DOHH2 (cell line): ENCODE measurements around the gene FAM83F.

Source experiments
- H3F3A ChIP-seq: fragments of 200-600 bp; sonication (generic), shearing (Covaris generic); 2 replicates; pipeline ENCODE4 v1.6.0; 2016; ENCODE audit warnings: antibody characterized with exemption, mild to moderate bottlenecking; ENCODE audit not compliant: control insufficient read depth, insufficient read depth
- H3K27ac ChIP-seq: fragments of 200-600 bp; sonication (generic); 2 replicates; pipeline ENCODE4 v1.5.1; 2014; ENCODE audit warnings: low read depth, mild to moderate bottlenecking, low read length, moderate library complexity
- H3K27me3 ChIP-seq: fragments of 200-600 bp; sonication (generic); 2 replicates; pipeline ENCODE4 v1.6.1; 2014; ENCODE audit warnings: mild to moderate bottlenecking, low read length, mixed read lengths; ENCODE audit not compliant: control insufficient read depth
- H3K36me3 ChIP-seq: fragments of 200-600 bp; sonication (generic); 2 replicates; pipeline ENCODE4 v1.6.1; 2014; ENCODE audit warnings: mild to moderate bottlenecking, low read length, moderate library complexity, mixed read lengths; ENCODE audit not compliant: control insufficient read depth
- H3K4me1 ChIP-seq: fragments of 200-600 bp; sonication (generic); 2 replicates; pipeline ENCODE4 v1.6.1; 2014; ENCODE audit warnings: mild to moderate bottlenecking, low read length, mixed read lengths; ENCODE audit not compliant: control insufficient read depth
- H3K4me2 ChIP-seq: fragments of 200-600 bp; sonication (generic); 2 replicates; pipeline ENCODE4 v1.6.0; 2014; ENCODE audit warnings: mild to moderate bottlenecking, low read length, moderate library complexity
- H3K4me3 ChIP-seq: fragments of 200-600 bp; sonication (generic); 2 replicates; pipeline ENCODE4 v1.5.1; 2014; ENCODE audit warnings: mild to moderate bottlenecking, low read length, mixed read lengths
- H3K79me2 ChIP-seq: fragments of 200-600 bp; sonication (generic); 2 replicates; pipeline ENCODE4 v1.6.1; 2014; ENCODE audit warnings: mild to moderate bottlenecking, low read length, mixed read lengths; ENCODE audit not compliant: control insufficient read depth
- H3K9me2 ChIP-seq: fragments of 200-600 bp; sonication (generic); replicated peaks from 2 replicates; pipeline ENCODE4 v1.6.1; 2014; ENCODE audit warnings: mild to moderate bottlenecking, low read length, mixed read lengths; ENCODE audit not compliant: control insufficient read depth
- H3K9me3 ChIP-seq: fragments of 200-600 bp; sonication (generic); 2 replicates; pipeline ENCODE4 v1.6.1; 2014; ENCODE audit warnings: antibody characterized with exemption, low read length, mixed read lengths; ENCODE audit not compliant: control insufficient read depth, insufficient read depth
- H4K20me1 ChIP-seq: fragments of 200-600 bp; sonication (generic); 2 replicates; pipeline ENCODE4 v1.6.0; 2014; ENCODE audit warnings: low read depth, mild to moderate bottlenecking, antibody characterized with exemption, low read length, moderate library complexity; ENCODE audit not compliant: control insufficient read depth, insufficient read depth
- CTCF ChIP-seq: fragments of 200-600 bp; sonication (generic); IDR thresholded peaks from one replicate; pipeline ENCODE4 v1.5.1; 2014; ENCODE audit warnings: antibody characterized with exemption, mild to moderate bottlenecking, low read depth, low read length; ENCODE audit not compliant: poor library complexity, severe bottlenecking
- EZH2phosphoT487 ChIP-seq: fragments of 200-600 bp; sonication (generic); IDR thresholded peaks from 2 replicates; pipeline ENCODE4 v1.6.1; 2017; ENCODE audit warnings: borderline replicate concordance, mild to moderate bottlenecking, antibody characterized with exemption, low read length, moderate library complexity, mixed read lengths

FAM83F gene

DNA sequence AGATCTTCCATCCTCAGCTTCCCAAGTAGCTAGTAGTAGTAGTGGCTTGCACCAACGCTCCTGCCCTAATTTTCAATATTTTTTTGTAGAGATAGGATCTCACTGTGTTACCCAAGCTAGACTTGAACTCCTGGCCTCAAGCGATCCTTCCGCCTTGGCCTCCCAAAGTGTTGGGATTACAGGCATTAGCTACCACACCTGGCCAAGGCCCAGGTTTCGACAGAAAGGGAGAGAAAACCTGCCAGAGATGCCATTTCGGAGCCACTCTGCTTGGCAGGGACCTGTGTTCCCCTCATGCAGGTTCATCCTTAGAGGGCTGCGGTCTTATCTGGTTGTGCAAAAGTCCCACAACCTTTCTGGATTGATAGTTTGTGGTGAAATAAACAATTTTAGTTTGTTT, 41.4 kb downstream of the FAM83F start:
- no peaks in the 10 kb centered on the region for H3K79me2 ChIP-seq
- H4K20me1 ChIP-seq, result no peaks in the 10 kb centered on the region
- H3K36me3 ChIP-seq, result no peaks in the 10 kb centered on the region
- H3K27me3 ChIP-seq, result peaks cover 36% of the 10 kb centered on the region; the same call in 1 of the 2 replicates
- no peak overlapping the region for H3K27ac ChIP-seq
- H3K4me3 ChIP-seq, result no peak overlapping the region
- no peaks in the 10 kb centered on the region for H3K9me3 ChIP-seq
- no peak overlapping the region for H3K4me2 ChIP-seq
- H3K9me2 ChIP-seq, result no peaks in the 10 kb centered on the region
- no peaks in the 10 kb centered on the region for H3K4me1 ChIP-seq
- TF ChIP-seq CTCF (no peak), EZH2phosphoT487 (no peak)
- no peaks in the 10 kb centered on the region for H3F3A ChIP-seq

DNA sequence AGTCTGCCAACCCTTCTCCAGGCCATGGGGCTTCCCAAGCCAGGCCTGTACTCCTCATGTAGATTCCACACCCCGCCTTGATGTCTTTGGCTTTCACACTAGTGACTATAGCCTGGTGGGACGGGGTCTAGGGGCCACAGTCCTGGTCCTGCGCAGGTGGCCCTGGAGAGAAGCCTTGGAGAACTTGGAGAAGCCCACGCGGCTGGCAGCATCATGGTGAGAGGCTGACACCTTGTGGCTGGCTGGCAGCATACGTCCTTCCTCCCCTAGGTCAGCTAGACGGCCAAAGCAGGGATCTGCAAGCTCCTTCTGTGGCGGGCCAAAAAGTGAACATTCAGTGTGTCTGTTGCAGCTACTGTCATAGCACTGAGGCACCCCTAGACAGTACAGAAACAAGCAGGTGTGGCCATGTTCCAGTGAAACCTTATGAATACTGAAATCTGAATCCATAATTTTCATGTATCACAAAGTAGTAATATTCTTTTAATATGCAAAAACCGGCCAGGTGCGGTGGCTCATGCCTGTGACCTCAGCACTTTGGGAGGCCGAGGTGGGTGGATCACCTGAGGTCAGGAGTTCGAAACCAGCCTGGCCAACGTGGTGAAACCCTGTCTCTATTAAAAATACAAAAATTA, 42.0 kb downstream of the FAM83F start:
- H3K4me1 ChIP-seq, result no peaks in the 10 kb centered on the region
- peaks cover 36% of the 10 kb centered on the region; the same call in 1 of the 2 replicates for H3K27me3 ChIP-seq
- TF ChIP-seq EZH2phosphoT487 (no peak), CTCF (peak; percentile 81)
- H3F3A ChIP-seq, result no peaks in the 10 kb centered on the region
- no peaks in the 10 kb centered on the region for H3K36me3 ChIP-seq
- no peaks in the 10 kb centered on the region for H3K79me2 ChIP-seq
- no peak overlapping the region for H3K4me3 ChIP-seq
- H3K9me2 ChIP-seq, result no peaks in the 10 kb centered on the region
- H4K20me1 ChIP-seq, result no peaks in the 10 kb centered on the region
- no peaks in the 10 kb centered on the region for H3K9me3 ChIP-seq
- H3K27ac ChIP-seq, result no peak overlapping the region
- H3K4me2 ChIP-seq, result no peak overlapping the region

DNA sequence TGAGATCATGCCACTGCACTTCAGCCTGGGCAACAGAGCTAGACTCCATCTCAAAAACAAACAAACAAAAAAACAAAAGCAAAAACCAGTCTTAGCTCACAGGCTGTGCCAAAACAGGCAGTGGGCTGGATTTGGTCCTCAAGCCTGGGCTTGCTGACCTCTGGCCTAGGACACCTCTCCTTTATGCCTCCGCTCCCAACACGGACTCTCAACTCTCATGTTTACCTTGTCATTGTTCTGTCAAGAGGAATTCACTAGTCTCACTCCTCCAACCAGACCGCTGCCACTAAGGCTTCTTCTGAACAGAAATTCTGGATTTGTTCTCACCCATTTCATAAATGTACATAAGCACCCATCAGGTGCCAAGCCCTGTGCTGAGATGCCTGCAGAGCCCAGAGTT, 42.6 kb downstream of the FAM83F start:
- H3K27me3 ChIP-seq, result peaks cover 36% of the 10 kb centered on the region; the same call in 1 of the 2 replicates

More for the DNA sequence above, 42.6 kb downstream of the FAM83F start:
- no peaks in the 10 kb centered on the region for H3K79me2 ChIP-seq
- no peaks in the 10 kb centered on the region for H4K20me1 ChIP-seq
- H3K4me1 ChIP-seq, result no peaks in the 10 kb centered on the region
- no peaks in the 10 kb centered on the region for H3K36me3 ChIP-seq
- no peaks in the 10 kb centered on the region for H3K9me3 ChIP-seq
- no peaks in the 10 kb centered on the region for H3K9me2 ChIP-seq
- no peak for TF ChIP-seq CTCF
- TF ChIP-seq EZH2phosphoT487, result no peak
- H3K27ac ChIP-seq, result no peak overlapping the region
- H3K4me2 ChIP-seq, result no peak overlapping the region
- H3F3A ChIP-seq, result no peaks in the 10 kb centered on the region
- H3K4me3 ChIP-seq, result no peak overlapping the region
